HepG2 (cell line): ENCODE results near the gene PAX7. TPM values are rescaled to one million over a fixed set of nuclear protein-coding genes. Genes with fewer than 3 reads are reported as not detected.

Experiments
- ATAC-seq: fragments of 200-7000 bp; cut with Tn5 transposase; 3 replicates; pipeline ENCODE4 v1.9.1; 2020; ENCODE audit warnings: mild to moderate bottlenecking, moderate library complexity
- BruUV-seq: library from RNA; stranded (reverse); fragments of 400-500 nt; replicated peaks from 2 replicates; lab custom pipeline; 2021; lab: Mats Ljungman, UMichigan
- CTCF ChIA-PET: fragments of 300-600 bp; formaldehyde crosslinking; extraction: SDS; loops from one replicate; lab custom pipeline; 2021; ENCODE audit warnings: low total read pairs, inconsistent platforms, low intra/inter-chr PET ratio; lab: Yijun Ruan, JAX
- POLR2A ChIA-PET: fragments of 350-600 bp; sonication (Branson Sonifier 250); formaldehyde crosslinking; loops from one replicate; lab custom pipeline; 2020; ENCODE audit warnings: antibody characterized with exemption, inconsistent platforms; lab: Yijun Ruan, JAX
- DNase-seq: peaks from one replicate; pipeline ENCODE4 v3.0.0-alpha.2; 2015; ENCODE audit warnings: low spot score
- FAIRE-seq: peaks from 3 replicates; lab custom pipeline; 2011; peaks lifted over from hg19 to GRCh38; lab: Jason Lieb, UNC
- H2AFZ ChIP-seq: one replicate; pipeline ENCODE4 v1.6.1; 2011; ENCODE audit warnings: low read length, inconsistent platforms
- H3K27ac ChIP-seq: fragments of 300-600 bp; 3 replicates; pipeline ENCODE4 v1.8.0; 2011; ENCODE audit warnings: mixed run types, mild to moderate bottlenecking, mixed read lengths, low read length, inconsistent platforms; ENCODE audit not compliant: insufficient read depth; ENCODE audit errors: extremely low read length
- H3K27me3 ChIP-seq, 2 experiments: fragments of 200-600 bp in 1 of 2; 2 replicates in 1 of 2; 3 replicates in 1 of 2; pipeline versions ENCODE4 v1.6.0 to v1.8.0; 2011; ENCODE audit warnings: low read length in 2 of 2, mild to moderate bottlenecking in 2 of 2, moderate library complexity in 2 of 2, inconsistent platforms in 1 of 2; ENCODE audit not compliant: insufficient read depth in 2 of 2, control insufficient read depth in 1 of 2
- H3K36me3 ChIP-seq, 2 experiments: fragments of 200-600 bp in 1 of 2; replicated peaks in 1 of 2; 2 replicates in 1 of 2; 3 replicates in 1 of 2; pipeline versions ENCODE4 v1.5.1 to v1.8.0; 2011; ENCODE audit warnings: low read length in 2 of 2, inconsistent platforms in 1 of 2; ENCODE audit not compliant: insufficient read depth in 2 of 2, control insufficient read depth in 1 of 2
- H3K4me1 ChIP-seq: 2 replicates; pipeline ENCODE4 v1.5.1; 2012; ENCODE audit warnings: low read length, inconsistent platforms; ENCODE audit not compliant: insufficient read depth
- H3K4me2 ChIP-seq: 2 replicates; pipeline ENCODE4 v1.6.0; 2011; ENCODE audit warnings: low read depth, low read length, inconsistent platforms
- H3K4me3 ChIP-seq, 3 experiments: fragments of 200-600 bp in 1 of 3; sonication (generic), shearing (Covaris generic) in 1 of 3; replicated peaks in 1 of 3; 2 replicates each; pipeline ENCODE4 v1.5.1; 2011 to 2016; ENCODE audit warnings: low read length in 3 of 3, inconsistent platforms in 2 of 3, low read depth in 2 of 3, mild to moderate bottlenecking in 2 of 3, control low read depth in 1 of 3, mixed read lengths in 1 of 3; ENCODE audit not compliant: insufficient read depth in 1 of 3
- H3K79me2 ChIP-seq: one replicate; pipeline ENCODE4 v1.6.1; 2011; ENCODE audit warnings: low read length, inconsistent platforms; ENCODE audit not compliant: insufficient read depth
- H3K9ac ChIP-seq: 2 replicates; pipeline ENCODE4 v1.6.0; 2011; ENCODE audit warnings: mild to moderate bottlenecking, low read depth, low read length, inconsistent platforms; ENCODE audit not compliant: insufficient read depth
- H3K9me3 ChIP-seq: 2 replicates; pipeline ENCODE4 v1.5.1; 2012; ENCODE audit warnings: mild to moderate bottlenecking, low read length
- H4K20me1 ChIP-seq: 2 replicates; pipeline ENCODE4 v1.6.0; 2011; ENCODE audit warnings: inconsistent platforms, mild to moderate bottlenecking, low read length, moderate library complexity; ENCODE audit not compliant: insufficient read depth
- MZF1 ChIP-seq: sonication (generic); formaldehyde crosslinking; IDR thresholded peaks from 2 replicates; pipeline ENCODE4 v1.8.1; 2023; ENCODE audit warnings: mild to moderate bottlenecking, missing genetic modification reagents, borderline replicate concordance
- NFE2L1 ChIP-seq: sonication (generic); formaldehyde crosslinking; IDR thresholded peaks from 2 replicates; pipeline ENCODE4 v1.4.0; 2020; ENCODE audit warnings: missing genetic modification reagents, mild to moderate bottlenecking, borderline replicate concordance
- RFXAP ChIP-seq: sonication (generic); formaldehyde crosslinking; IDR thresholded peaks from 2 replicates; pipeline ENCODE4 v1.4.0; 2020; ENCODE audit warnings: missing genetic modification reagents, borderline replicate concordance
- ZNF256 ChIP-seq: sonication (generic); formaldehyde crosslinking; conservative IDR thresholded peaks from 2 replicates; pipeline ENCODE4 v1.4.0; 2020; ENCODE audit warnings: missing genetic modification reagents
- ZNF543 ChIP-seq: sonication (generic); formaldehyde crosslinking; IDR thresholded peaks from 2 replicates; pipeline ENCODE4 v1.4.0; 2020; ENCODE audit warnings: mild to moderate bottlenecking, missing genetic modification reagents
- ZNF572 ChIP-seq: sonication (generic); formaldehyde crosslinking; IDR thresholded peaks from 2 replicates; pipeline ENCODE4 v1.5.1; 2020; ENCODE audit warnings: mild to moderate bottlenecking, missing genetic modification reagents
- ZNF749 ChIP-seq: sonication (generic); formaldehyde crosslinking; IDR thresholded peaks from 2 replicates; pipeline ENCODE4 v1.8.0; 2022; ENCODE audit warnings: mild to moderate bottlenecking, missing genetic modification reagents, moderate library complexity, borderline replicate concordance
- WGBS: methylation state at CpG from one replicate; pipeline ENCODE4 v1.1.6; 2017; ENCODE audit warnings: low lambda C conversion rate; 5-methylcytosine and 5-hydroxymethylcytosine counted together
- in situ Hi-C: cut with HindIII; loops from 2 replicates; pipeline ENCODE4 v1.10.0; 2017; ENCODE audit warnings: low pct_unique_long_range_greater_than_20kb; ENCODE audit not compliant: extremely low pct_ligation_motif_present
- intact Hi-C: fragments of 100-400 bp; cut with micrococcal nuclease; formaldehyde crosslinking; loops from one replicate; pipeline ENCODE4 v1.10.0; 2022; ENCODE audit not compliant: unreplicated experiment
- polyA plus RNA-seq, 8 experiments: library from polyadenylated mRNA; depleted of rRNA in 3 of 8; stranded (reverse) in 7 of 8; unstranded in 1 of 8; fragments of >200 nt; fragmentation: Illumina TruSeq in 4 of 8; extraction: Trizol in 4 of 8; gene quantifications; 2 replicates each; pipeline versions ENCODE4 v1.2.1 to v1.2.3, GENCODE V29; 2011 to 2016; ENCODE audit warnings: low read depth in 4 of 8, missing spikeins in 1 of 8, mixed read lengths in 1 of 8; ENCODE audit not compliant: insufficient read depth in 1 of 8
- total RNA-seq, 5 experiments: library from RNA; depleted of rRNA; stranded (reverse); fragments of >200 nt; fragmentation: Illumina TruSeq; extraction: Trizol; gene quantifications; 2 replicates each; pipeline ENCODE4 v1.2.3, GENCODE V29; 2016; ENCODE audit warnings: low read depth in 1 of 5
- TF ChIP-seq, protein P1 (sequence below): sonication (generic); formaldehyde crosslinking; IDR thresholded peaks from 2 replicates; pipeline ENCODE4 v1.9.0; 2021; ENCODE audit warnings: missing genetic modification reagents, borderline replicate concordance
- TF ChIP-seq, protein P2 (sequence below): sonication (generic); formaldehyde crosslinking; IDR thresholded peaks from 2 replicates; pipeline ENCODE4 v1.8.0; 2022; ENCODE audit warnings: mild to moderate bottlenecking, missing genetic modification reagents; ENCODE audit not compliant: insufficient replicate concordance

Gene PAX7
- total and polyA plus RNA-seq, 2 of the 13 experiments (the other 11 are each of a cell fraction or from before 2014, with no cell fraction given) = not detected

DNA sequence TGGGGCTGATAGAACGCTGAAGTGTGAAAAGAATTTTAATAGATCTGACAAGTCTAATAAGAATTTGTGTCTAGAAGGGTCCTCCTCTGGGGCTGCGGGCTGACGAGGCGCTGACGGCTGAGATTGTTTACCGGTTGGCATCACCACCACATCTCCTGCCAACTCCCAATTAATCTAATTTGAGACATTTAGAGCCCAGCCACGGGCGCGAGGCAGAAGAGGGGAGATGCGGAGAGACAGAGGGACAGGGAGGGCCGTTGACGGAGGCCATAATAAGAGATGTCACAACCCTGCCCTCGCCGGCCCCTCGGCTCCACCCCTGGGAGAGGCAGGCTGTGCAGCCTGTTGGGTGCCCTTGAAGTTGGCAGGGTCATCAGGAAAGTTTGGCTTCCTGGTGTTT, 109.3 kb downstream of the PAX7 start:
- FAIRE-seq (no peak), ATAC-seq (no peak), DNase-seq (no peak)
- WGBS = 29% methylated on average over 15 of the region's 15 CpGs
- peaks cover 0 to 14% of the 10 kb centered on the region in 2 experiments; a peak in 3 of 5 replicates for H3K27me3 ChIP-seq
- BruUV-seq = no TSS peak
- no peaks in the 10 kb centered on the region for H4K20me1 ChIP-seq
- TF ChIP-seq ZNF749 (CRISPR knock-in tag) = no peak
- TF ChIP-seq, protein P1, sequence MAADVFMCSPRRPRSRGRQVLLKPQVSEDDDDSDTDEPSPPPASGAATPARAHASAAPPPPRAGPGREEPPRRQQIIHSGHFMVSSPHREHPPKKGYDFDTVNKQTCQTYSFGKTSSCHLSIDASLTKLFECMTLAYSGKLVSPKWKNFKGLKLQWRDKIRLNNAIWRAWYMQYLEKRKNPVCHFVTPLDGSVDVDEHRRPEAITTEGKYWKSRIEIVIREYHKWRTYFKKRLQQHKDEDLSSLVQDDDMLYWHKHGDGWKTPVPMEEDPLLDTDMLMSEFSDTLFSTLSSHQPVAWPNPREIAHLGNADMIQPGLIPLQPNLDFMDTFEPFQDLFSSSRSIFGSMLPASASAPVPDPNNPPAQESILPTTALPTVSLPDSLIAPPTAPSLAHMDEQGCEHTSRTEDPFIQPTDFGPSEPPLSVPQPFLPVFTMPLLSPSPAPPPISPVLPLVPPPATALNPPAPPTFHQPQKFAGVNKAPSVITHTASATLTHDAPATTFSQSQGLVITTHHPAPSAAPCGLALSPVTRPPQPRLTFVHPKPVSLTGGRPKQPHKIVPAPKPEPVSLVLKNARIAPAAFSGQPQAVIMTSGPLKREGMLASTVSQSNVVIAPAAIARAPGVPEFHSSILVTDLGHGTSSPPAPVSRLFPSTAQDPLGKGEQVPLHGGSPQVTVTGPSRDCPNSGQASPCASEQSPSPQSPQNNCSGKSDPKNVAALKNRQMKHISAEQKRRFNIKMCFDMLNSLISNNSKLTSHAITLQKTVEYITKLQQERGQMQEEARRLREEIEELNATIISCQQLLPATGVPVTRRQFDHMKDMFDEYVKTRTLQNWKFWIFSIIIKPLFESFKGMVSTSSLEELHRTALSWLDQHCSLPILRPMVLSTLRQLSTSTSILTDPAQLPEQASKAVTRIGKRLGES (CRISPR knock-in tag) = no peak
- no peak for TF ChIP-seq ZNF256
- TF ChIP-seq ZNF543 (CRISPR knock-in tag) = no peak
- TF ChIP-seq MZF1 = no peak
- no peak for TF ChIP-seq NFE2L1 (CRISPR knock-in tag)
- TF ChIP-seq RFXAP (CRISPR knock-in tag) = no peak
- no peak for TF ChIP-seq ZNF572 (CRISPR knock-in tag)
- TF ChIP-seq, protein P2, sequence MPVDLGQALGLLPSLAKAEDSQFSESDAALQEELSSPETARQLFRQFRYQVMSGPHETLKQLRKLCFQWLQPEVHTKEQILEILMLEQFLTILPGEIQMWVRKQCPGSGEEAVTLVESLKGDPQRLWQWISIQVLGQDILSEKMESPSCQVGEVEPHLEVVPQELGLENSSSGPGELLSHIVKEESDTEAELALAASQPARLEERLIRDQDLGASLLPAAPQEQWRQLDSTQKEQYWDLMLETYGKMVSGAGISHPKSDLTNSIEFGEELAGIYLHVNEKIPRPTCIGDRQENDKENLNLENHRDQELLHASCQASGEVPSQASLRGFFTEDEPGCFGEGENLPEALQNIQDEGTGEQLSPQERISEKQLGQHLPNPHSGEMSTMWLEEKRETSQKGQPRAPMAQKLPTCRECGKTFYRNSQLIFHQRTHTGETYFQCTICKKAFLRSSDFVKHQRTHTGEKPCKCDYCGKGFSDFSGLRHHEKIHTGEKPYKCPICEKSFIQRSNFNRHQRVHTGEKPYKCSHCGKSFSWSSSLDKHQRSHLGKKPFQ (CRISPR knock-in tag) = no peak
- intact Hi-C loops (no loop called here), in situ Hi-C loops (no loop called here)
- no peak overlapping the region for H3K4me2 ChIP-seq
- no peaks in the 10 kb centered on the region for H3K36me3 ChIP-seq
- H3K9me3 ChIP-seq = no peaks in the 10 kb centered on the region
- H3K79me2 ChIP-seq = no peaks in the 10 kb centered on the region
- no peak overlapping the region for H3K27ac ChIP-seq
- H3K4me3 ChIP-seq = no peak overlapping the region
- CTCF ChIA-PET = no interaction called here
- POLR2A ChIA-PET = no interaction called here
- H3K4me1 ChIP-seq = no peaks in the 10 kb centered on the region
- H3K9ac ChIP-seq = no peak overlapping the region
- no peak overlapping the region for H2AFZ ChIP-seq
